GM10266 (cell line): ENCODE results near the gene GRIK2.

Source experiments
- DNase-seq: peaks from one replicate; pipeline ENCODE4 v3.0.0; 2012; ENCODE audit errors: extremely low spot score
- CTCF ChIP-seq: IDR thresholded peaks from 2 replicates; pipeline ENCODE4 v1.5.1; 2012; ENCODE audit warnings: mild to moderate bottlenecking, low read depth; ENCODE audit not compliant: control insufficient read depth, insufficient read depth; ENCODE audit errors: missing control alignments

Gene GRIK2

GRCh38 chr6:101668496-101669030, 275.1 kb downstream of the GRIK2 start:
- TF ChIP-seq CTCF: no peak
- no peak for DNase-seq

GRCh38 chr6:101676187-101676586, 282.7 kb downstream of the GRIK2 start:
- no peak for DNase-seq
- TF ChIP-seq CTCF: no peak

- no peak for DNase-seq
- no peak for TF ChIP-seq CTCF
Measured at GRCh38 chr6:101682937-101683336, 289.4 kb downstream of the GRIK2 start.

- no peak for TF ChIP-seq CTCF
- DNase-seq: no peak
Measured at GRCh38 chr6:101683884-101684283, 290.4 kb downstream of the GRIK2 start.

- no peak for DNase-seq
- no peak for TF ChIP-seq CTCF
Measured at GRCh38 chr6:101686653-101687052, 293.1 kb downstream of the GRIK2 start.

- no peak for DNase-seq
- TF ChIP-seq CTCF: no peak
Measured at GRCh38 chr6:101689156-101689555, 295.6 kb downstream of the GRIK2 start.

- TF ChIP-seq CTCF: no peak
- no peak for DNase-seq
Measured at GRCh38 chr6:101689695-101690094, 296.2 kb downstream of the GRIK2 start.
